T-helper 17 cell (primary cell): ENCODE results near the gene C1QTNF1. TPM values are rescaled to one million over a fixed set of nuclear protein-coding genes. Genes with fewer than 3 reads are reported as not detected.

Experiments
- ATAC-seq: fragments of 150-1000 bp; cut with Tn5 transposase; 2 replicates; pipeline ENCODE4 v1.10.0; 2021; ENCODE audit warnings: mild to moderate bottlenecking, moderate library complexity
- DNase-seq, 3 donors: peaks; one replicate each; pipeline versions ENCODE4 v3.0.0 to v3.0.0-alpha.2; 2020 to 2021
- H3K9me3 ChIP-seq: one replicate; pipeline ENCODE4 v1.7.0; 2013; ENCODE audit warnings: low read length, mild to moderate bottlenecking; ENCODE audit not compliant: control insufficient read depth, poor library complexity, severe bottlenecking
- H3K27ac Mint-ChIP-seq: one replicate; pipeline ENCODE4 v1.8.0; 2022; ENCODE audit warnings: mild to moderate bottlenecking, moderate library complexity, mixed read lengths
- H3K27me3 Mint-ChIP-seq: one replicate; pipeline ENCODE4 v1.8.0; 2022; ENCODE audit warnings: mixed read lengths
- H3K36me3 Mint-ChIP-seq: one replicate; pipeline ENCODE4 v1.8.0; 2022; ENCODE audit warnings: low read depth, mixed read lengths
- H3K4me1 Mint-ChIP-seq: one replicate; pipeline ENCODE4 v1.8.0; 2022; ENCODE audit warnings: mild to moderate bottlenecking, mixed read lengths
- H3K4me3 Mint-ChIP-seq: one replicate; pipeline ENCODE4 v1.8.0; 2022; ENCODE audit warnings: mild to moderate bottlenecking, moderate library complexity, mixed read lengths
- total RNA-seq, 4 donors: library from RNA in 2 of 4; stranded (reverse) in 2 of 4; gene quantifications; one replicate each; pipeline ENCODE4 v1.2.3 and lab custom pipeline; 2022 to 2026

Gene C1QTNF1
- total RNA-seq, 2 donors from 2014 or later = 0.13 TPM; not detected in 1

GRCh38 chr17:79047923-79048825 lies 24.2 kb downstream of the C1QTNF1 start:
- Mint-ChIP-seq H3K4me1 (peaks cover 15% of the 10 kb centered on the region), H3K4me3 (no peak overlapping the region), H3K27ac (no peak overlapping the region), H3K36me3 (peaks cover 4% of the 10 kb centered on the region), H3K27me3 (peaks cover 29% of the 10 kb centered on the region)
- DNase-seq (no peak), ATAC-seq (no peak)
- no peaks in the 10 kb centered on the region for H3K9me3 ChIP-seq

- DNase-seq (no peak), ATAC-seq (no peak)
- Mint-ChIP-seq H3K36me3 (peaks cover 4% of the 10 kb centered on the region), H3K4me1 (peaks cover 11% of the 10 kb centered on the region), H3K27ac (no peak overlapping the region), H3K4me3 (no peak overlapping the region), H3K27me3 (peaks cover 29% of the 10 kb centered on the region)
- no peaks in the 10 kb centered on the region for H3K9me3 ChIP-seq
Measured at GRCh38 chr17:79048826-79049755, 25.1 kb downstream of the C1QTNF1 start.

GRCh38 chr17:79049821-79050220 lies 25.9 kb downstream of the C1QTNF1 start:
- peaks cover 10% of the 10 kb centered on the region for H3K4me1 Mint-ChIP-seq
- H3K27me3 Mint-ChIP-seq = peaks cover 22% of the 10 kb centered on the region
- no peaks in the 10 kb centered on the region for H3K9me3 ChIP-seq
- no peak overlapping the region for H3K4me3 Mint-ChIP-seq
- H3K36me3 Mint-ChIP-seq = peaks cover 4% of the 10 kb centered on the region
- ATAC-seq = no peak
- DNase-seq = no peak
- H3K27ac Mint-ChIP-seq = no peak overlapping the region

GRCh38 chr17:79050551-79050950 lies 26.6 kb downstream of the C1QTNF1 start:
- DNase-seq (no peak), ATAC-seq (no peak)
- no peaks in the 10 kb centered on the region for H3K36me3 Mint-ChIP-seq
- H3K9me3 ChIP-seq = no peaks in the 10 kb centered on the region
- H3K27ac Mint-ChIP-seq = no peak overlapping the region
- peaks cover 4% of the 10 kb centered on the region for H3K4me1 Mint-ChIP-seq
- H3K4me3 Mint-ChIP-seq = no peak overlapping the region
- peaks cover 19% of the 10 kb centered on the region for H3K27me3 Mint-ChIP-seq

GRCh38 chr17:79051306-79051705 lies 27.3 kb downstream of the C1QTNF1 start:
- H3K4me1 Mint-ChIP-seq = no peaks in the 10 kb centered on the region
- no peaks in the 10 kb centered on the region for H3K36me3 Mint-ChIP-seq

GRCh38 chr17:79052131-79052530 lies 28.2 kb downstream of the C1QTNF1 start:
- Mint-ChIP-seq H3K36me3 (no peaks in the 10 kb centered on the region), H3K4me3 (no peak overlapping the region), H3K27ac (no peak overlapping the region), H3K27me3 (peaks cover 10% of the 10 kb centered on the region), H3K4me1 (no peaks in the 10 kb centered on the region)
- H3K9me3 ChIP-seq = no peaks in the 10 kb centered on the region
- DNase-seq (no peak), ATAC-seq (no peak)

More at GRCh38 chr17:79051306-79051705, 27.3 kb downstream of the C1QTNF1 start:
- DNase-seq = no peak
- ATAC-seq = no peak
- no peak overlapping the region for H3K27ac Mint-ChIP-seq
- H3K27me3 Mint-ChIP-seq = peaks cover 12% of the 10 kb centered on the region
- no peak overlapping the region for H3K4me3 Mint-ChIP-seq
- H3K9me3 ChIP-seq = no peaks in the 10 kb centered on the region

GRCh38 chr17:79053251-79053925 lies 29.4 kb downstream of the C1QTNF1 start:
- no peaks in the 10 kb centered on the region for H3K9me3 ChIP-seq
- Mint-ChIP-seq H3K36me3 (no peaks in the 10 kb centered on the region), H3K4me3 (no peak overlapping the region), H3K27me3 (peaks cover 10% of the 10 kb centered on the region), H3K4me1 (no peaks in the 10 kb centered on the region), H3K27ac (no peak overlapping the region)
- no peak for ATAC-seq
- DNase-seq = no peak

- Mint-ChIP-seq H3K36me3 (no peaks in the 10 kb centered on the region), H3K27ac (no peak overlapping the region), H3K4me1 (no peaks in the 10 kb centered on the region), H3K27me3 (peaks cover 10% of the 10 kb centered on the region), H3K4me3 (no peak overlapping the region)
- no peak for DNase-seq
- ATAC-seq = no peak
- H3K9me3 ChIP-seq = no peaks in the 10 kb centered on the region
Measured at GRCh38 chr17:79054200-79054960, 30.4 kb downstream of the C1QTNF1 start.

GRCh38 chr17:79055197-79055596 lies 31.2 kb downstream of the C1QTNF1 start:
- peaks cover 10% of the 10 kb centered on the region for H3K27me3 Mint-ChIP-seq
- DNase-seq = no peak
- no peaks in the 10 kb centered on the region for H3K36me3 Mint-ChIP-seq
- H3K4me1 Mint-ChIP-seq = peaks cover 1% of the 10 kb centered on the region
- no peaks in the 10 kb centered on the region for H3K9me3 ChIP-seq
- no peak overlapping the region for H3K27ac Mint-ChIP-seq
- H3K4me3 Mint-ChIP-seq = no peak overlapping the region
- no peak for ATAC-seq

- H3K27me3 Mint-ChIP-seq = peaks cover 5% of the 10 kb centered on the region
- no peak overlapping the region for H3K27ac Mint-ChIP-seq
- H3K36me3 Mint-ChIP-seq = no peaks in the 10 kb centered on the region
- ATAC-seq = no peak
- no peak for DNase-seq
- peaks cover 2% of the 10 kb centered on the region for H3K4me1 Mint-ChIP-seq
- H3K4me3 Mint-ChIP-seq = no peak overlapping the region
- H3K9me3 ChIP-seq = no peaks in the 10 kb centered on the region
Measured at GRCh38 chr17:79057737-79058385, 33.9 kb downstream of the C1QTNF1 start.

- H3K36me3 Mint-ChIP-seq = no peaks in the 10 kb centered on the region
- no peak for ATAC-seq
- H3K27me3 Mint-ChIP-seq = peaks cover 4% of the 10 kb centered on the region
- H3K4me1 Mint-ChIP-seq = peaks cover 15% of the 10 kb centered on the region
- DNase-seq = no peak
- H3K9me3 ChIP-seq = no peaks in the 10 kb centered on the region
- H3K4me3 Mint-ChIP-seq = no peak overlapping the region
- no peak overlapping the region for H3K27ac Mint-ChIP-seq
Measured at GRCh38 chr17:79062691-79063090, 38.7 kb downstream of the C1QTNF1 start.

GRCh38 chr17:79064026-79064425 lies 40.1 kb downstream of the C1QTNF1 start:
- no peak overlapping the region for H3K27ac Mint-ChIP-seq
- ATAC-seq (no peak), DNase-seq (no peak)
- peaks cover 15% of the 10 kb centered on the region for H3K4me1 Mint-ChIP-seq
- no peaks in the 10 kb centered on the region for H3K36me3 Mint-ChIP-seq
- peaks cover 4% of the 10 kb centered on the region for H3K27me3 Mint-ChIP-seq
- no peaks in the 10 kb centered on the region for H3K9me3 ChIP-seq
- H3K4me3 Mint-ChIP-seq = no peak overlapping the region
